Measurements from ENCODE around the gene PDE4A. TPM values are rescaled to one million over a fixed set of nuclear protein-coding genes. Genes with fewer than 3 reads are reported as not detected.
"Not testable (repeated sequence)": the region's sequence is repeated elsewhere in the genome, so short reads cannot be mapped to it uniquely, and the experiment has no call there.

The PDE4A gene
- polyA plus RNA-seq, 5 donors, result 3.7 to 10.1 (median 8.7) TPM

DNA sequence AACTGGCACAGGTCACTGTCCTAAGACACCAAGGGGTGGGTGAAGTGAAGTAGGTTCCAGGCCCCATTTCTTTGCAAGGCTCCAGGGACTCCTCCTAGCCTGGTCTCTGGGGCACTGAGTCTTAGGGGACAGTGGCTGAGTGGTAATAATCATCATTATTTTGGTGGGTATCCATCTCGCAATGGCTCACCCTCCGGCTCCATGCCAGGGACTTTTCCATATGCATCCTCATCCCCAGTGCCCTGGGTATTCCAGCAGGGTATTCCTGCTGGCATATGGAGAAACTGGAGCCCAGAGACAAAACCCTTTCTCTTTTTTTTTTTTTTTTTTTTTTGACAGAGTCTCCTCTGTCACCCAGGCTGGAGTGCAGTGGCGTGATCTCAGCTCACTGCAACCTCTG is 2.5 kb downstream of the PDE4A start:
- DNase-seq, result no peak

DNA sequence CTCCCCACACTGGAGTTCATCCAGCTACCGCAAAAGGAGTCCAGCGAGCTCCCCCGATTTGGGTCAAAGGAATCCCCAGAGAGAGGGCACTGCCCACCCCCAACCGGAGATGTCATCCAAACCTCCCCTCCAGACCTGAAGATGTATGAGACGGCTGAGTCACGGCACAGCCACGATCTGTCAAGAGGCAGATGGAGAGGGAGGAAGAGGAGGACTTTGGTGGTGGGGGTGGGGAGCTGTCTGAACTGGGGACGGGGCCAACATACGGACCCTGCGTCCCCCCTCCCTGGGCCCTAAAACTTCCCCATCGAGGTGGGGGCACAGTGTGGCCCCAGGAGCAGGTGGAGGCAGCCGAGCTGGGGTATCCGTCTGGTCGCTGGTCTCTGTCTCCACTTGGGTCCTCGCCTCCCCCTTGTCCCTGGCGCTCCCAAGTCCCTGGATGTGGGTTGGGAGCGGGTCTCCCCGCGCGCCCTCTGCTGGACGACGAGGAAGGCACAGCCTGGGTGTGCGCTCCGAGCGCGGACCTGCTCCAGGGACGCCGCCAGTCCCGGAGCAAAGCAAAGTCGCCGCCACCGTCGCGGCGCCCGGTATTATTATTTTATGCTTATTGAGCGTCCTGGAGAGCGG is 3.8 kb downstream of the PDE4A start:
- DNase-seq, result peak in 1 of 2 donors; percentile 62

DNA sequence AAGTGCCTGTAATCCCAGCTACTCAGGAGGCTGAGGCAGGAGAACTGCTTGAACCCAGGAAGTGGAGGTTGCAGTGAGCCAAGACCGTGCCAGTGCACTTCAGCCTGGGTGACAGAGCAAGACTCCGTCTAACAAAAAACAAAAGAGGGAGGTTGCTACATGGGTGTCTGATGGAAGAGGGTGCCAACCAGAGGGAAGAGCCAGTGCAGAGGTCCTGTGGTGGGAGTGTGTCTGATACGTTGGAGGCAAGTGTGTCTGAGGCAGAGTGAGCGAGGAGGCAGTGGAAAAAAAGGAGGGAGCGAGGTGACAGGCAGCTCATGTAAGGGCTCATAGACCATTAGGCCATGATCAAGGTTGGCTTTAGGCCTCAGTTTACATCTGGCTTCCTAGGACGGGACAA is 6.8 kb downstream of the PDE4A start:
- no peak for DNase-seq

GRCh38 chr19:10428996-10429381 is 8.7 kb downstream of the PDE4A start:
- DNase-seq, result no peak

DNA sequence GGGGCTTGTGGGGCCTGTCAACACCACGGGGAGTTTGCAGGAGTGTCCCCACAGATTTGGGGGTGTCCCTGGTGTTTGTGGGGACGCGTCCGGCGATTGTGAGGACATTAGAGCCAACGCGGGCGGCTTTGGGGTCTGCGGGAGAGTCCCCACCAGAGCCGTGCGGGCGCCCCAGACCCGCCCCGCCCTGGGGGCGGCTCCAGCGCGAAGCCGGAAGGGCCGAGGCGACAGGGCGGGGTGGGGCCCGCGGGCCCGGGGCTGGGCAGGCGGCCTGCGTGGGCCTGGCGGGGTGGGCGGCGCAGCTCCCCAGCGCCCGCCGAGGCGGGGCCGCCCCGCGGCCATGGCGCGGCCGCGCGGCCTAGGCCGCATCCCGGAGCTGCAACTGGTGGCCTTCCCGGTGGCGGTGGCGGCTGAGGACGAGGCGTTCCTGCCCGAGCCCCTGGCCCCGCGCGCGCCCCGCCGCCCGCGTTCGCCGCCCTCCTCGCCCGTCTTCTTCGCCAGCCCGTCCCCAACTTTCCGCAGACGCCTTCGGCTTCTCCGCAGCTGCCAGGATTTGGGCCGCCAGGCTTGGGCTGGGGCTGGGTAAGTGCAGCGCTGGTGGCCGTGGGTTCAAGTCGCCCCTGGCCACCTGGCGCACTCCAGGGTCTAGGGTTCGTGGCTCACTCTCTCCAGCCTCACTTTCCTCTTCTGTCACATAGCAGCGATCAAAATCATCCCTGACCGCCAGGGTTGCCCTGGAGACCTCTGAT is 10.3 kb downstream of the PDE4A start:
- DNase-seq, result peak in 1 of 2 donors; percentile 51

- DNase-seq, result no peak
These were observed 11.1 kb downstream of the PDE4A start for GRCh38 chr19:10431254-10431942.

DNA sequence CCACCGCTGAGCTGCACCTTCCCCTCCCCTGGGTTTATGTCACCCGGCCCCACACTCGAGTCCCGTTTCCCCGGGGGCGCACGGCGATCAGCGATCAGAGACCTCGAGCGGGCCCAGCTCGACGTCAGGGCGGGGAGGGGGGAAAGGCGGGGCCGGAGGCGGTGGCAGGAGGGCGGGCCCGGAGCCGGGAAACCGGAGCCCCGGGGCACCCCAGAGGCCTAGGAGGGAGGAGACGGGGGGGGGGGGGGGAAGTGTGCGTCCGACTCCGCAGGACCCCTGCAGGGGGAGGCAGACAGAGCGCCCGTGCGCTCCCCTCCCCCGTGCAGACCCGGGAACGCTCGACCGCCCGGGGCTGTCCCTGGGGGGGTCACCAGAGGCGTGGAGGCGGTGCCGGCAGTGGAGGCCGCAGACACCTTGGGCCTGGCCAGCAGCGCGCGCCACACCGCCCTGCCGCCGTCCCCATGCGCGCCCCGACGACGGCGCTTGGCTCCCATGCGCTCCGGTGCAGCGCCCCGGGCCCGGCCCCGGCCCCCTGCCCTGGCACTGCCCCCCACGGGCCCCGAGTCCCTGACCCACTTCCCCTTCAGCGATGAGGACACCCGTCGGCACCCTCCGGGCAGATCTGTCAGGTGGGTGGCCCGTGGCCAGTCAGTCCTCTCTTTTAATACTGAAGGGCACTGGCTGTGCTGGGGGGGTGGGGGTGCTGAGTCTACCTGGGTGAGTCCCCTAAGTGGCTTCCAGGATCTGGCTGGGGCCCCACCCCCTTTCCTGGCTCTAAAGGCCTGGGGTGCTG is 11.8 kb downstream of the PDE4A start:
- no peak for DNase-seq

DNA sequence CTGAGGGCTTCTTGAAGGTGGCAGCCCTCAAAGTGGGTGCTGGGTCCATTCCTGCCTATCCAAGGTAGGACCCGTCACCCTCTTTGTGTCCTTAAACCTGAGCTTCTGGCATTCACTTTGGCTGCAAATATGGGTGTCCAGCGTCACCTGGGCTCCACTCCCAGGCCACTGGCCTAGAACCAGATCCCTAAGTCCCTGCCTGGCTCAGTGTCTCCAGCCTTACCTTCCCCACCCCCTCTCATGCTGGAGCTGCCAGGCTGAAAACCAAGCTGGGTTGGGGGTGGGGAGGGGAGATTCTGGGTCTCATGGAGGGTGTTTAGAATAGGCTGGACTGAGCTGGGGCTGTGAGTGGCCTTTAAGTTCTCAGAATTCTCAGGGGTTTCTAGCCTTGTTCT is 12.4 kb downstream of the PDE4A start:
- no peak for DNase-seq

GRCh38 chr19:10433131-10433536 is 12.8 kb downstream of the PDE4A start:
- no peak for DNase-seq

DNA sequence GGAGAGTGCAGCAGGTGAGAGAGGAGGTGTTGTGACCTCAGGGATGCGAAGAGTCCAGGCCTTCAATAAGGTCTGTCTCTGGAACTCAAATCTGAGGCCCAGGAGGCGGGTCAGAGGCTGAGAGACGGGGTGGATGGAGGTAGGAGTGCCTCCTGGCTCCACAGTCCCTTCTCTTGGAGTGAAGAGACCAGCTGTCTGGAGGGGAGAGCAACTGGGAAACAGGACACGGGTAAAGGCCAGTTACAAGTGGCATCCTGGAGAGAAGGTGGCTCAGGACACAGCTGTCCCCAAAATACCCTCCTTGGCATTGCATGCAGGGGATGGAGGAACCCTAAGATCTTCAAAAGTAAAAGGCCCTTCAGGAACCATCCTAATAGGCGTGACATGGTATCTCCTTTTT is 19.2 kb downstream of the PDE4A start:
- no peak for DNase-seq

DNA sequence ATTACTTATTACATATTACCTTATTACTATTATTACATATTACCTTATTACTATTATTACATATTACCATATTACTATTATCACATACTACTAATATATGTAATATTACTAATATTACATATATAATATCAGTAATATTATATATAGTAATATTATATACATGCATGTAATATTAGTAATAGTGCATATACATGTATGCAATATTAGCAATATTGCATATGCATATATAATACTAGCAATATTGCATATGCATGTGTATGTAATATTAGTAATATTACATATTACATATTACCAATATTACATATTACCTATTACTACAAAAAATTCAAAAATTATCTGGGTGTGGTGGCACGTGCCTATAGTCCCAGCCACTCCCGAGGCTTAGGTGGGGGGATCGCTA is 22.4 kb downstream of the PDE4A start:
- DNase-seq, result no peak

DNA sequence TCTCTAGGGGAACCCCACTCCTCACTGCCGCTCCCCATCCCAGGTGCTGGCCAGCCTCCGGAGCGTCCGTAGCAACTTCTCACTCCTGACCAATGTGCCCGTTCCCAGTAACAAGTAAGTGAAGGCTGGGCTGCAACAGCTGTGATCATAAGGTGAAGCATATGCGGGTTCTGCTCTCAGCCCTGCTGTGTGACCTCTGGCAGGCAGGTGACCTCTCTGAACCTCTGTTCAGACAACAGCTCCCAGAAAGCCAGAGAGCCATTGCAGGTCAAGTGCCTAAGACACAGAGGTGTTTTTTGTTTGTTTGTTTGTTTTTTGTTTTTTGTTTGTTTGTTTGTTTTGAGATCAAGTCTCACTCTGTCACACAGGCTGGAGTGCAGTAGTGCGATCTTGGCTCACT is 28.7 kb downstream of the PDE4A start:
- DNase-seq, result no peak

GRCh38 chr19:10450191-10450852 is 30.0 kb downstream of the PDE4A start:
- DNase-seq, result no peak

GRCh38 chr19:10450853-10451609 is 30.7 kb downstream of the PDE4A start:
- DNase-seq, result no peak

DNA sequence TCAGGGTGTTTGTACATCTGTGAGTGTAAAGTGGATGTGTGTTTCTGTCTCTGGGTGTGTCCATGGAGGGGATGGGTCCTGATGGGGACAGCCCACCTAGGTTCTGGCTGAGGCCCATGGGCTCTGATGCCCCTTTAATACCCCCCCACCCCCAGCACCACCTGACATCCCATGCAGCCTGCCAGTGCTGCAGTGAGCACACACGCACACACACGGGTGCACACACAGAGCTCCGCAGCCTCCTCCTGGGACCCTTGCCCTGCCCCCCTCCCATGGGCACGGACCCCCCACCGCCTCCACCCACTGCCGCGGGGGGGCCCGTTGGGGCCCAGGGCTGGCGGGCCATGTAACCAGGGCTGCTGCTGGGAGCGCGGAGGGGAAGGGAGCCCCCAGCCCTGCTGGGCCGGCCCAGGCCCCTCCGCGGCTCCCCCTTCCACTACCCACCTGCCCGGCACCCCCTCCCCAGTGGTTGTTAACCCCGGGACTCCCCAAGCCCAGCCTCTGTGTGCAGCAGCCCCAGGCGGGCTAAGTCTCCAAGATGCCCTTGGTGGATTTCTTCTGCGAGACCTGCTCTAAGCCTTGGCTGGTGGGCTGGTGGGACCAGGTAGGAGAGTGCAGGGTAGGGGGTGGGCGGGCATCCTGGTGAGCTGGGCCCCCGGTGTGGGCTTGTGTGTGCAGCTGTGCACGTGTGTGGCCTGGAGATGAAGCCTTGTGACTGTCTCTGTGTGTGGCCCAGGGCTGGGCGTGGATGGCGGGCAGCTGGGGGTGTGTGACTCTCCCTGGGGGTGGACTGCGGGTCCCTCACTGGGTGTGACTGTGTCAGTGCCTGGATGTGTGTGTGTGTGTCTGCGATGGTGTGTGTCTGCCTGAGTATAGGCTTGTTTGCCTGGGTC is 32.6 kb downstream of the PDE4A start:
- DNase-seq, result no peak

GRCh38 chr19:10453852-10454251 is 33.5 kb downstream of the PDE4A start:
- no peak for DNase-seq

- DNase-seq, result no peak
These were observed 33.9 kb downstream of the PDE4A start for GRCh38 chr19:10454267-10454666.

GRCh38 chr19:10458733-10459132 is 38.4 kb downstream of the PDE4A start:
- not testable (repeated sequence) for DNase-seq

- DNase-seq, result no peak
These were observed 40.3 kb downstream of the PDE4A start for GRCh38 chr19:10460714-10461046.

Data from right lung (tissue), 5 donors.